ENCODE results near the gene MID2. TPM values are rescaled to one million over a fixed set of nuclear protein-coding genes. Genes with fewer than 3 reads are reported as not detected.

Gene MID2
- total and polyA plus RNA-seq, 12 donors = 3.5 to 55.4 (median 33.3) TPM

DNA sequence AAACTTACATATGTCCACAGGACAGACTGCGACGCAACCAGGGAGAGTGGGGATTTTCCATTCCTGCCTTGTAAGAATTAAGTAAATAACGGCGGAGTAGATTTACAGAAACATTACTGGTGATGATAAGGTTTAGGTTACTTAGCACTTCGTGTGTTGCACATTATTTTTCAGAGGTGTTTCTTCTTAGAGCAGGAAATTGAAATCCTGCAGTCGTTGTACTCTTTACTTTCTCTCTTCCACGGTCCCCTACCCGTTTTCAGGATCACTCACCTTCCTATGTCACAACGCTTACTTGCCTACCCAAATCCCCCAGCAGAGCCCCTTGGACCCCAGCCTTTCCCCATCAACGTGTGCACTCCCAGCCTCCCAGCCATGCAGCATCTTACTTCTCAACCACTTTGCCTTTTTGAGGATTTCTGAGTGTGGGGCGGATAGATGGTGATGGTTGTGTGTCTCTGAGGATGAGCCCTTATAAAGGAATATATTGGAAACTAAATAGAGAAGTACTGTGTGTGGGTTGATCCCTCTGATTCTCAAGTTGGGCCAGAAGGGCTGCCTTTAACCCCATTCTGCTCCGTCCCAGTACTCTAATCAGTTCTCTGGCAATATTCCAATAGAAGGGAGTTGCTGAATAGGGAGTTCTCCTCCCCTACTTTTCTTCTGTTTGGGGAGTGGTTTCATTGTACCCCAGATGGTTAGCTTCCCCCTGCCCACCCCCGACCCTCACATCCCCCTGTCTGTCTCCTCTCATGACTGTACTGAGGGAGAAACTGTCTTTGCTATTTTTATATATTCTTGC is 1.6 kb downstream of the MID2 start:
- WGBS, 4 donors = 7 to 39% (median 22%) methylated on average over 13 of the region's 13 CpGs
- Histone ChIP-seq H3K27ac (peak overlapping the region; percentile 21 to 96 (median 89)), H3K27me3 (peaks cover 3% of the 10 kb centered on the region), H3K36me3 (replicated peaks in 1 of 2) (no peaks in the 10 kb centered on the region), H3K4me1 (replicated peaks in 1 of 2) (peaks cover 0 to 7% of the 10 kb centered on the region in 2 donors), H3K4me3 (peak overlapping the region in 1 of 4 donors; percentile 69), H3K9me3 (replicated peaks in 1 of 3) (no peaks in the 10 kb centered on the region)
- no peak for DNase-seq
- TF ChIP-seq, protein P1, sequence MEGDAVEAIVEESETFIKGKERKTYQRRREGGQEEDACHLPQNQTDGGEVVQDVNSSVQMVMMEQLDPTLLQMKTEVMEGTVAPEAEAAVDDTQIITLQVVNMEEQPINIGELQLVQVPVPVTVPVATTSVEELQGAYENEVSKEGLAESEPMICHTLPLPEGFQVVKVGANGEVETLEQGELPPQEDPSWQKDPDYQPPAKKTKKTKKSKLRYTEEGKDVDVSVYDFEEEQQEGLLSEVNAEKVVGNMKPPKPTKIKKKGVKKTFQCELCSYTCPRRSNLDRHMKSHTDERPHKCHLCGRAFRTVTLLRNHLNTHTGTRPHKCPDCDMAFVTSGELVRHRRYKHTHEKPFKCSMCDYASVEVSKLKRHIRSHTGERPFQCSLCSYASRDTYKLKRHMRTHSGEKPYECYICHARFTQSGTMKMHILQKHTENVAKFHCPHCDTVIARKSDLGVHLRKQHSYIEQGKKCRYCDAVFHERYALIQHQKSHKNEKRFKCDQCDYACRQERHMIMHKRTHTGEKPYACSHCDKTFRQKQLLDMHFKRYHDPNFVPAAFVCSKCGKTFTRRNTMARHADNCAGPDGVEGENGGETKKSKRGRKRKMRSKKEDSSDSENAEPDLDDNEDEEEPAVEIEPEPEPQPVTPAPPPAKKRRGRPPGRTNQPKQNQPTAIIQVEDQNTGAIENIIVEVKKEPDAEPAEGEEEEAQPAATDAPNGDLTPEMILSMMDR (IDR thresholded peaks at IDR 0.05) = no peak
- TF ChIP-seq POLR2A (IDR thresholded peaks at IDR 0.05) = no peak
- intact Hi-C loops (cut with DNase I) = no loop called here

DNA sequence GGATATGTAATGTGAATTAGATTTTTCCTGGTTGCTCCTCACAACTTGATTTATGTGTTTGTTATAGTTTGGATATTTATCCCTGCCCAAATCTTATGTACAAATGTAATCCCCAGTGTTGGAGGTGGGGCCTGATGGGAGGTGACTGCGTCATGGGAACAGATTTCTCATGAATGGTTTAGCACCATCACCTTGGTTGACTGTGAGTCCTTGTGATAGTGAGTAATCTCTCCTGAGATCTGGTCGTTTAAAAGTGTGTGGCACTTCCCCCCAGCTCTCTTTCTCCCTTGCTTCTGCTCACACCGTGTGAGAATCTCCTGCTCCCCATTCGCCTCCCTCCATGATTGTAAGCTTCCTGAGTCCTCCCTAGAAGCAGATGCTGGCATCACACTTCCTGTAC is 2.2 kb downstream of the MID2 start:
- Histone ChIP-seq H3K36me3 (replicated peaks in 1 of 2) (no peaks in the 10 kb centered on the region), H3K27ac (peak overlapping the region in 1 of 5 donors; percentile 96), H3K9me3 (replicated peaks in 1 of 3) (no peaks in the 10 kb centered on the region), H3K4me3 (peak overlapping the region in 1 of 4 donors; percentile 69), H3K27me3 (peaks cover 3% of the 10 kb centered on the region), H3K4me1 (replicated peaks in 1 of 2) (peaks cover 0 to 7% of the 10 kb centered on the region in 2 donors)
- intact Hi-C loops (cut with DNase I) = no loop called here
- WGBS, 4 donors = 49 to 54% (median 51%) methylated on average over 4 of the region's 4 CpGs
- TF ChIP-seq, protein P1 (IDR thresholded peaks at IDR 0.05) = no peak
- no peak for TF ChIP-seq POLR2A (IDR thresholded peaks at IDR 0.05)
- DNase-seq = peak in 1 of 7 donors; percentile 30

DNA sequence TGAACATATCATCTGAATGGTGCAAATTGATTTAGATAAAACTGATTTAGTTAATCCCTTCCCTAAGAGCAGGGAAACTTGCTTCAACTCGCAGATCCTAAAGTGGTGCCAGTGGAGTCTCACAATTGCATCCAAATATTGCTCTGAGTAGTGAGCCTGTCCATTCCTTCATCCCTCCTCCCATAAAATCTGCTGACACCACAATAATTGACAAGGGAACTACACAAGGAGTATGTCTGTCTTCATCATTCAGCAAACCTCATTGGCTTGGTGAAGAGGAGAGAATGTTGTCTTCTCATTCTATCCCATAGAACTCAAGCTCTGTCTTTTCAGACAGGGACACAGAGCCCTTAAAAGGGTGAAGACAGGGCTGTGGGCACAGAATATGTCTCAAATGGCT is 4.2 kb downstream of the MID2 start:
- peaks cover 0 to 7% of the 10 kb centered on the region in 2 donors for H3K4me1 ChIP-seq (replicated peaks in 1 of 2)
- no peak for DNase-seq
- no peak overlapping the region for H3K27ac ChIP-seq
- 52 to 100% (median 80%) methylated on average over 1 of the region's 1 CpG for WGBS, 4 donors
- intact Hi-C loops (cut with DNase I) = no loop called here
- no peaks in the 10 kb centered on the region for H3K36me3 ChIP-seq (replicated peaks in 1 of 2)
- no peaks in the 10 kb centered on the region for H3K9me3 ChIP-seq (replicated peaks in 1 of 3)
- H3K4me3 ChIP-seq = no peak overlapping the region
- TF ChIP-seq, protein P1 (IDR thresholded peaks at IDR 0.05) = no peak
- TF ChIP-seq POLR2A (IDR thresholded peaks at IDR 0.05) = no peak
- H3K27me3 ChIP-seq = peaks cover 3% of the 10 kb centered on the region

DNA sequence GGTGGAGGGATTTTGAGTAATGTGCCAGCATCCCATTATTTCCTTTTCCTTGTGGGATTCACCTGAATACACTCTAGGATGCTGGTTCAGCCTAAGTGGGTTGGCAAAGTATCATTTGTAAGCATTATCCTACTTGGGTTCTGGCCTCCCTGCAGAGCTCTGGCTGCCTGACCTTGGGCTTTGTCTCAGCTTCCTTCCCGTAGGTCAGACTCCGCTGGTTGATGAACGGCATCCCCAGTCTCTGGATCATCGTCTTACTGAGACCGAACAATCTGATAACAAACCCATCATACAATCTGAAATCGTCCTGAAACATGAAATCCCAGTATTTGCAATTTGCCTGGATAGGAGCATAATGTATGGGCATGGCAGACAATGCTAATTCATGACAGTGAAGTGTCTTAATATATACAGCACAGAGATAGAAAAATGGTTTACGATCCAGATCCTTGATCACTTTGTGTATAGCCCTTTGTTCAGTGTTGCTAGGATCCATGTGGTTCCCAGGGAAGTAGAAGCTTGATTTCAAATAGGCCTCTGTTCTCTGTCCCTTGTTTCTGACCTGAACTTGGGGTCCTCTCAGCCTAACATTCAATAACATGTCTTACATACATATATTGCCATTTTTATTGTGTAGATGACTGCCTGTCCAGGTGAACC is 5.5 kb downstream of the MID2 start:
- peaks cover 7% of the 10 kb centered on the region for H3K27me3 ChIP-seq
- WGBS, 4 donors = 30 to 80% (median 55%) methylated on average over 1 to 7 of the region's 7 CpGs
- H3K27ac ChIP-seq = peak overlapping the region in 1 of 5 donors; percentile 25
- H3K4me3 ChIP-seq = no peak overlapping the region
- peaks cover 0 to 7% of the 10 kb centered on the region in 2 donors for H3K4me1 ChIP-seq (replicated peaks in 1 of 2)
- intact Hi-C loops (cut with DNase I) = no loop called here
- H3K36me3 ChIP-seq (replicated peaks in 1 of 2) = no peaks in the 10 kb centered on the region
- TF ChIP-seq, protein P1 (IDR thresholded peaks at IDR 0.05) = no peak
- TF ChIP-seq POLR2A (IDR thresholded peaks at IDR 0.05) = no peak
- no peaks in the 10 kb centered on the region for H3K9me3 ChIP-seq (replicated peaks in 1 of 3)
- peak in 6 of 7 donors; percentile 21 to 56 (median 43) for DNase-seq

Data from adrenal gland (tissue), 12 donors.